ENCODE results near the gene RMDN2. TPM values are rescaled to one million over a fixed set of nuclear protein-coding genes. Genes with fewer than 3 reads are reported as not detected.

Gene RMDN2
- total and polyA plus RNA-seq, 12 donors, result 28.5 to 126 (median 55.9) TPM

DNA sequence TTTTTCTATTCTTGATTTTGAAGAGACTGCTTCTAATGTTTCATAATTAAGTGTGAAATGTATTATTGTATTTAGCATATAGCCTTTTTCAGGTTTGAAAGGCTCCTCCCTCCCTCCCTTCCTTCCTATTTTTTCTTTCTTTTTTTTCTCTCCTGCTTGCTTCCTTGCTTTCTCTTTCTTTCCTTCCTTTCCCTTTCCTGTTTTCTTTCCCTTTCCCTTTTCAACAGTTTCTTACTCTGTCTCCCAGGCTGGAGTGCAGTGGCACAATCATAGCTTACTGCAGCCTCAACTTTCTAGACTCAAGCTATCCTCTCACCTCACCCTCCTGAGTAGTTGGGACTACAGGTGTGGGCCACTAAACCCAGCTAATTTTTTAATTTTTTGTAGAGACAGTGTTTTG, 44.6 kb downstream of the RMDN2 start:
- no peak overlapping the region for H3K27ac ChIP-seq
- no peak for DNase-seq
- no peaks in the 10 kb centered on the region for H3K9me3 ChIP-seq (replicated peaks in 1 of 3)
- intact Hi-C loops (cut with DNase I), result loop anchor here in 1 of 2 donors (10.0 kb wide), 1 partner anchor 305 kb away; no protein-coding TSS in a partner anchor
- peaks cover 0 to 5% of the 10 kb centered on the region in 2 donors for H3K4me1 ChIP-seq (replicated peaks in 1 of 2)
- no peaks in the 10 kb centered on the region for H3K36me3 ChIP-seq (replicated peaks in 1 of 2)
- H3K27me3 ChIP-seq, result no peaks in the 10 kb centered on the region
- no peak overlapping the region for H3K4me3 ChIP-seq
- no peak for TF ChIP-seq CTCF (IDR thresholded peaks at IDR 0.05)
- no peak for TF ChIP-seq POLR2A (IDR thresholded peaks at IDR 0.05)

GRCh38 chr2:37971971-37972370, 46.9 kb downstream of the RMDN2 start:
- 92 to 97% (median 96%) methylated on average over 1 of the region's 1 CpG for WGBS, 4 donors
- intact Hi-C loops (cut with DNase I), result loop anchor here in 1 of 2 donors (10.0 kb wide), 1 partner anchor 303 kb away; no protein-coding TSS in a partner anchor
- no peak overlapping the region for H3K4me3 ChIP-seq
- no peak for DNase-seq
- H3K27ac ChIP-seq, result no peak overlapping the region
- no peak for TF ChIP-seq CTCF (IDR thresholded peaks at IDR 0.05)
- H3K9me3 ChIP-seq (replicated peaks in 1 of 3), result no peaks in the 10 kb centered on the region
- H3K4me1 ChIP-seq (replicated peaks in 1 of 2), result peaks cover 0 to 5% of the 10 kb centered on the region in 2 donors
- no peaks in the 10 kb centered on the region for H3K27me3 ChIP-seq
- no peaks in the 10 kb centered on the region for H3K36me3 ChIP-seq (replicated peaks in 1 of 2)

DNA sequence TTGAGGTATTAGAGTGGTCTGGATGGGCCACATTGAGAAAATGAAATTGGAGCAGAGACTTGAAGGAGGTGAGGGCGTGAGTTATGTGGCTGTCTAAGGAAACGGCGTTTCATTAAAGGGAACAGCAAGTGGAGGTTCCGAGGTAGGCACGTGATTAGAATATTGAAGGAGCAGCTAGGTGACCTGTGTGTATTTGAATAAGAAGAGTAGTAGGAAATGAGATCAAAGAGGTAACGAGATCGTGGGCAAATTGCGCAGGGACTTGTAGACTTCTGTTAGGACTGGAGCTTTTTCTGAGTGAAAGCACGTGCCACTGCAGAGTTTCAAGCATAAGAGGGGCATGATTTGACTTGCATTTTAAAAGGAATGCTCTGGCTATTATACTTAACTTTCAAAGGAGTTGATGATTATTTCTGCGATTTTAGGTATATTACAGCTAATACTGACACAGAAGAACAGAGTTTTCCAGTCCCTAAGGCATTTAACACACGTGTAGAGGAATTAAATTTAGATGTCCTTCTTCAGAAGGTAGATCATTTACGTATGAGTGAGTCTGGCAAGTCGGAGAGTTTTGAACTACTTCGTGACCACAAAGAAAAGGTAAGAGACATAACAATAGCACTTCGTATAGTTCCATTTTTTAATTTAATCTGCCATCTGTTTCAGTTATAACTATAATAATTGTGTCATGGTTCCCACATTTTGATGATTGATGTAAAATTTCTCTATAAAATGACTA, 48.7 kb downstream of the RMDN2 start:
- intact Hi-C loops (cut with DNase I), result loop anchor here in 1 of 2 donors (10.0 kb wide), 1 partner anchor 301 kb away; no protein-coding TSS in a partner anchor
- DNase-seq, result no peak
- no peak overlapping the region for H3K27ac ChIP-seq
- TF ChIP-seq POLR2A (IDR thresholded peaks at IDR 0.05), result no peak
- TF ChIP-seq CTCF (IDR thresholded peaks at IDR 0.05), result no peak
- no peaks in the 10 kb centered on the region for H3K36me3 ChIP-seq (replicated peaks in 1 of 2)
- no peak overlapping the region for H3K4me3 ChIP-seq
- no peaks in the 10 kb centered on the region for H3K9me3 ChIP-seq (replicated peaks in 1 of 3)
- H3K27me3 ChIP-seq, result no peaks in the 10 kb centered on the region
- 94 to 95% (median 95%) methylated on average over 15 of the region's 15 CpGs for WGBS, 4 donors
- peaks cover 0 to 5% of the 10 kb centered on the region in 2 donors for H3K4me1 ChIP-seq (replicated peaks in 1 of 2)

- Histone ChIP-seq H3K9me3 (replicated peaks in 1 of 3) (no peaks in the 10 kb centered on the region), H3K27me3 (no peaks in the 10 kb centered on the region), H3K27ac (no peak overlapping the region), H3K4me1 (replicated peaks in 1 of 2) (peaks cover 0 to 5% of the 10 kb centered on the region in 2 donors), H3K4me3 (no peak overlapping the region), H3K36me3 (replicated peaks in 1 of 2) (no peaks in the 10 kb centered on the region)
- WGBS, 4 donors, result 83 to 94% (median 88%) methylated on average over 2 of the region's 2 CpGs
- TF ChIP-seq POLR2A (IDR thresholded peaks at IDR 0.05) (no peak), CTCF (IDR thresholded peaks at IDR 0.05) (no peak)
- no peak for DNase-seq
- intact Hi-C loops (cut with DNase I), result loop anchor here in 1 of 2 donors (10.0 kb wide), 1 partner anchor 299 kb away; no protein-coding TSS in a partner anchor
Measured at GRCh38 chr2:37975808-37976207, 50.7 kb downstream of the RMDN2 start.
